Limb (tissue), 2 donors: ENCODE results near the gene F3.

ENCODE experiments used
- DNase-seq, 2 donors: peaks; one replicate each; pipeline ENCODE4 v3.0.0-alpha.2; 2016; ENCODE audit errors: extremely low spot score in 2 of 2

F3 gene

GRCh38 chr1:94553323-94553730 is 11.8 kb upstream of the F3 start:
- no peak for DNase-seq

- no peak for DNase-seq
Observed at GRCh38 chr1:94552071-94552586, 10.6 kb upstream of the F3 start.

GRCh38 chr1:94551449-94551848 is 9.9 kb upstream of the F3 start:
- DNase-seq: no peak

GRCh38 chr1:94550800-94551241 is 9.3 kb upstream of the F3 start:
- peak in 1 of 2 donors; percentile 29 for DNase-seq

- DNase-seq: no peak
Observed at GRCh38 chr1:94550396-94550795, 8.8 kb upstream of the F3 start.

GRCh38 chr1:94549706-94550105 is 8.1 kb upstream of the F3 start:
- DNase-seq: no peak

- DNase-seq: no peak
Observed at GRCh38 chr1:94544706-94545490, 3.3 kb upstream of the F3 start.

- DNase-seq: no peak
Observed at GRCh38 chr1:94543893-94544635, 2.5 kb upstream of the F3 start.

- no peak for DNase-seq
Observed at GRCh38 chr1:94543001-94543400, 1.4 kb upstream of the F3 start.

GRCh38 chr1:94542088-94542870 is 720 bp upstream of the F3 start:
- no peak for DNase-seq

GRCh38 chr1:94540440-94541245 is 916 bp downstream of the F3 start:
- DNase-seq: no peak

- no peak for DNase-seq
Observed at GRCh38 chr1:94539496-94539895, 2.1 kb downstream of the F3 start.

- no peak for DNase-seq
Observed at GRCh38 chr1:94538243-94538827, 3.2 kb downstream of the F3 start.

- no peak for DNase-seq
Observed at GRCh38 chr1:94537254-94537653, 4.3 kb downstream of the F3 start.

GRCh38 chr1:94535879-94536278 is 5.7 kb downstream of the F3 start:
- no peak for DNase-seq

GRCh38 chr1:94535095-94535494 is 6.5 kb downstream of the F3 start:
- DNase-seq: no peak

GRCh38 chr1:94532077-94532476 is 9.5 kb downstream of the F3 start:
- no peak for DNase-seq

- DNase-seq: no peak
Observed at GRCh38 chr1:94531664-94532063, 9.9 kb downstream of the F3 start.

GRCh38 chr1:94530373-94530878 is 11.1 kb downstream of the F3 start:
- DNase-seq: no peak

GRCh38 chr1:94529416-94529815 is 12.1 kb downstream of the F3 start:
- no peak for DNase-seq
